ENCODE results near the gene HERPUD2.

DNA sequence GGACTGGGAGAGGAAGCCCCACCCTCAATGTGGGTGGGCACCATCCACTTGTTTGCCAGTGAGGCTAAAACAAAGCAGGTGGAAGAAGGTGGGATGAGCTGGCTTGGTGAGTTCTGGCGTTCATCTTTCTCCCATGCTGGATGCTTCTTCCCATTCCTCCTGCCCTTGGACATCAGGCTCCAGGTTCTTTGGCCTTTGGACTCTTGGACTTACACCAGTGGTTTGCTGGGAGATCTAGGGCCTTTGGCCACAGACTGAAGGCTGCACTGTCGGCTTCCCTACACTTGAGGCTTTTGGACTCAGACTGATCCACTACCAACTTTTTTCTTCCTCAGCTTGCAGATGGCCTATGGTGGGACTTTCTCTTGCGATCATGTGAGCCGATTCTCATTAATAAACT is 106.3 kb downstream of the HERPUD2 start:
- TF ChIP-seq, protein P1, sequence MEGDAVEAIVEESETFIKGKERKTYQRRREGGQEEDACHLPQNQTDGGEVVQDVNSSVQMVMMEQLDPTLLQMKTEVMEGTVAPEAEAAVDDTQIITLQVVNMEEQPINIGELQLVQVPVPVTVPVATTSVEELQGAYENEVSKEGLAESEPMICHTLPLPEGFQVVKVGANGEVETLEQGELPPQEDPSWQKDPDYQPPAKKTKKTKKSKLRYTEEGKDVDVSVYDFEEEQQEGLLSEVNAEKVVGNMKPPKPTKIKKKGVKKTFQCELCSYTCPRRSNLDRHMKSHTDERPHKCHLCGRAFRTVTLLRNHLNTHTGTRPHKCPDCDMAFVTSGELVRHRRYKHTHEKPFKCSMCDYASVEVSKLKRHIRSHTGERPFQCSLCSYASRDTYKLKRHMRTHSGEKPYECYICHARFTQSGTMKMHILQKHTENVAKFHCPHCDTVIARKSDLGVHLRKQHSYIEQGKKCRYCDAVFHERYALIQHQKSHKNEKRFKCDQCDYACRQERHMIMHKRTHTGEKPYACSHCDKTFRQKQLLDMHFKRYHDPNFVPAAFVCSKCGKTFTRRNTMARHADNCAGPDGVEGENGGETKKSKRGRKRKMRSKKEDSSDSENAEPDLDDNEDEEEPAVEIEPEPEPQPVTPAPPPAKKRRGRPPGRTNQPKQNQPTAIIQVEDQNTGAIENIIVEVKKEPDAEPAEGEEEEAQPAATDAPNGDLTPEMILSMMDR (IDR thresholded peaks at IDR 0.05; ENCODE audit: poor library complexity): no peak
- no peak for TF ChIP-seq EZH2phosphoT487 (IDR thresholded peaks at IDR 0.05; ENCODE audit: low read depth, severe bottlenecking, unreplicated experiment)

All from hepatocyte (in vitro differentiated cells).